ENCODE data around the gene NRF1.
"Not testable (repeated sequence)": the region's sequence is repeated elsewhere in the genome, so short reads cannot be mapped to it uniquely, and the experiment has no call there.

Gene NRF1

GRCh38 chr7:129794461-129794860 is 182.9 kb downstream of the NRF1 start:
- H3K9ac ChIP-seq (ENCODE audit: low read length); H3K9me3 ChIP-seq (ENCODE audit: low read length); H3K4me3 ChIP-seq (ENCODE audit: low read depth in 1 of 2, low read length in 2 of 2); H3K4me1 ChIP-seq (ENCODE audit: insufficient read depth, low read length); H3K36me3 ChIP-seq (ENCODE audit: insufficient read depth, low read length); H3K27ac ChIP-seq (ENCODE audit: low read depth, low read length); H3K27me3 ChIP-seq (ENCODE audit: control insufficient read depth in 1 of 2, insufficient read depth in 2 of 2, low read length in 2 of 2): not testable (repeated sequence)

GRCh38 chr7:129796186-129796775 is 184.8 kb downstream of the NRF1 start:
- Histone ChIP-seq H3K36me3 (ENCODE audit: insufficient read depth, low read length) (no peaks in the 10 kb centered on the region), H3K27ac (ENCODE audit: low read depth, low read length) (no peak overlapping the region), H3K4me1 (ENCODE audit: insufficient read depth, low read length) (no peaks in the 10 kb centered on the region), H3K27me3 (ENCODE audit: control insufficient read depth in 1 of 2, insufficient read depth in 2 of 2, low read length in 2 of 2) (no peaks in the 10 kb centered on the region), H3K9ac (ENCODE audit: low read length) (no peak overlapping the region), H3K4me3 (ENCODE audit: low read depth in 1 of 2, low read length in 2 of 2) (no peak overlapping the region), H3K9me3 (ENCODE audit: low read length) (no peaks in the 10 kb centered on the region)

GRCh38 chr7:129797214-129797789 is 185.8 kb downstream of the NRF1 start:
- Histone ChIP-seq H3K36me3 (ENCODE audit: insufficient read depth, low read length) (no peaks in the 10 kb centered on the region), H3K9me3 (ENCODE audit: low read length) (no peaks in the 10 kb centered on the region), H3K9ac (ENCODE audit: low read length) (no peak overlapping the region), H3K27me3 (ENCODE audit: control insufficient read depth in 1 of 2, insufficient read depth in 2 of 2, low read length in 2 of 2) (no peaks in the 10 kb centered on the region), H3K4me1 (ENCODE audit: insufficient read depth, low read length) (no peaks in the 10 kb centered on the region), H3K4me3 (ENCODE audit: low read depth in 1 of 2, low read length in 2 of 2) (no peak overlapping the region), H3K27ac (ENCODE audit: low read depth, low read length) (no peak overlapping the region)

- Histone ChIP-seq H3K9ac (ENCODE audit: low read length) (no peak overlapping the region), H3K27ac (ENCODE audit: low read depth, low read length) (no peak overlapping the region), H3K9me3 (ENCODE audit: low read length) (no peaks in the 10 kb centered on the region), H3K4me3 (ENCODE audit: low read depth in 1 of 2, low read length in 2 of 2) (no peak overlapping the region), H3K36me3 (ENCODE audit: insufficient read depth, low read length) (no peaks in the 10 kb centered on the region), H3K4me1 (ENCODE audit: insufficient read depth, low read length) (no peaks in the 10 kb centered on the region), H3K27me3 (ENCODE audit: control insufficient read depth in 1 of 2, insufficient read depth in 2 of 2, low read length in 2 of 2) (no peaks in the 10 kb centered on the region)
Measured at GRCh38 chr7:129798616-129799349, 187.3 kb downstream of the NRF1 start.

GRCh38 chr7:129799350-129799955 is 187.9 kb downstream of the NRF1 start:
- Histone ChIP-seq H3K9ac (ENCODE audit: low read length) (no peak overlapping the region), H3K27ac (ENCODE audit: low read depth, low read length) (no peak overlapping the region), H3K4me1 (ENCODE audit: insufficient read depth, low read length) (no peaks in the 10 kb centered on the region), H3K36me3 (ENCODE audit: insufficient read depth, low read length) (no peaks in the 10 kb centered on the region), H3K4me3 (ENCODE audit: low read depth in 1 of 2, low read length in 2 of 2) (no peak overlapping the region), H3K27me3 (ENCODE audit: control insufficient read depth in 1 of 2, insufficient read depth in 2 of 2, low read length in 2 of 2) (no peaks in the 10 kb centered on the region), H3K9me3 (ENCODE audit: low read length) (no peaks in the 10 kb centered on the region)

- Histone ChIP-seq H3K9ac (ENCODE audit: low read length) (no peak overlapping the region), H3K27ac (ENCODE audit: low read depth, low read length) (no peak overlapping the region), H3K9me3 (ENCODE audit: low read length) (no peaks in the 10 kb centered on the region), H3K36me3 (ENCODE audit: insufficient read depth, low read length) (no peaks in the 10 kb centered on the region), H3K27me3 (ENCODE audit: control insufficient read depth in 1 of 2, insufficient read depth in 2 of 2, low read length in 2 of 2) (no peaks in the 10 kb centered on the region), H3K4me3 (ENCODE audit: low read depth in 1 of 2, low read length in 2 of 2) (no peak overlapping the region), H3K4me1 (ENCODE audit: insufficient read depth, low read length) (no peaks in the 10 kb centered on the region)
Measured at GRCh38 chr7:129800901-129801300, 189.4 kb downstream of the NRF1 start.

GRCh38 chr7:129801882-129802281 is 190.4 kb downstream of the NRF1 start:
- no peak overlapping the region for H3K9ac ChIP-seq (ENCODE audit: low read length)
- H3K9me3 ChIP-seq (ENCODE audit: low read length): no peaks in the 10 kb centered on the region
- no peak overlapping the region for H3K4me3 ChIP-seq (ENCODE audit: low read depth in 1 of 2, low read length in 2 of 2)
- H3K27me3 ChIP-seq (ENCODE audit: control insufficient read depth in 1 of 2, insufficient read depth in 2 of 2, low read length in 2 of 2): no peaks in the 10 kb centered on the region
- no peak overlapping the region for H3K27ac ChIP-seq (ENCODE audit: low read depth, low read length)
- H3K4me1 ChIP-seq (ENCODE audit: insufficient read depth, low read length): no peaks in the 10 kb centered on the region
- no peaks in the 10 kb centered on the region for H3K36me3 ChIP-seq (ENCODE audit: insufficient read depth, low read length)

- no peak overlapping the region for H3K4me3 ChIP-seq (ENCODE audit: low read depth in 1 of 2, low read length in 2 of 2)
- no peak overlapping the region for H3K27ac ChIP-seq (ENCODE audit: low read depth, low read length)
- no peaks in the 10 kb centered on the region for H3K27me3 ChIP-seq (ENCODE audit: control insufficient read depth in 1 of 2, insufficient read depth in 2 of 2, low read length in 2 of 2)
- H3K36me3 ChIP-seq (ENCODE audit: insufficient read depth, low read length): no peaks in the 10 kb centered on the region
- H3K9me3 ChIP-seq (ENCODE audit: low read length): no peaks in the 10 kb centered on the region
- H3K4me1 ChIP-seq (ENCODE audit: insufficient read depth, low read length): no peaks in the 10 kb centered on the region
- H3K9ac ChIP-seq (ENCODE audit: low read length): no peak overlapping the region
Measured at GRCh38 chr7:129803546-129804081, 192.1 kb downstream of the NRF1 start.

- no peaks in the 10 kb centered on the region for H3K27me3 ChIP-seq (ENCODE audit: control insufficient read depth in 1 of 2, insufficient read depth in 2 of 2, low read length in 2 of 2)
- no peak overlapping the region for H3K9ac ChIP-seq (ENCODE audit: low read length)
- H3K27ac ChIP-seq (ENCODE audit: low read depth, low read length): no peak overlapping the region
- H3K4me1 ChIP-seq (ENCODE audit: insufficient read depth, low read length): no peaks in the 10 kb centered on the region
- no peak overlapping the region for H3K4me3 ChIP-seq (ENCODE audit: low read depth in 1 of 2, low read length in 2 of 2)
- H3K9me3 ChIP-seq (ENCODE audit: low read length): no peaks in the 10 kb centered on the region
- no peaks in the 10 kb centered on the region for H3K36me3 ChIP-seq (ENCODE audit: insufficient read depth, low read length)
Measured at GRCh38 chr7:129804111-129804889, 192.8 kb downstream of the NRF1 start.

GRCh38 chr7:129804890-129805719 is 193.6 kb downstream of the NRF1 start:
- Histone ChIP-seq H3K9ac (ENCODE audit: low read length) (no peak overlapping the region), H3K27ac (ENCODE audit: low read depth, low read length) (no peak overlapping the region)

More at GRCh38 chr7:129804890-129805719, 193.6 kb downstream of the NRF1 start:
- Histone ChIP-seq H3K4me1 (ENCODE audit: insufficient read depth, low read length) (no peaks in the 10 kb centered on the region), H3K27me3 (ENCODE audit: control insufficient read depth in 1 of 2, insufficient read depth in 2 of 2, low read length in 2 of 2) (no peaks in the 10 kb centered on the region), H3K9me3 (ENCODE audit: low read length) (no peaks in the 10 kb centered on the region), H3K36me3 (ENCODE audit: insufficient read depth, low read length) (no peaks in the 10 kb centered on the region), H3K4me3 (ENCODE audit: low read depth in 1 of 2, low read length in 2 of 2) (no peak overlapping the region)

Data from muscle layer of colon (tissue), 2 donors.